Neural progenitor cell (in vitro differentiated cells): ENCODE measurements around the gene ANXA10. TPM values are rescaled to one million over a fixed set of nuclear protein-coding genes. Genes with fewer than 3 reads are reported as not detected.

Source experiments
- DNase-seq: peaks from one replicate; pipeline ENCODE4 v3.0.0-alpha.2; 2016; ENCODE audit warnings: low spot score
- H2AFZ ChIP-seq: fragments of 200-600 bp; sonication (generic); replicated peaks from 2 replicates; pipeline ENCODE4 v1.6.1; 2016; ENCODE audit warnings: antibody characterized with exemption
- H3F3A ChIP-seq: fragments of 200-600 bp; sonication (generic); 2 replicates; pipeline ENCODE4 v1.6.1; 2016; ENCODE audit warnings: antibody characterized with exemption, low read depth
- H3K27ac ChIP-seq: fragments of 200-600 bp; sonication (generic); 2 replicates; pipeline ENCODE4 v1.5.1; 2016; ENCODE audit warnings: mild to moderate bottlenecking
- H3K27me3 ChIP-seq: fragments of 200-600 bp; sonication (generic); 2 replicates; pipeline ENCODE4 v1.6.1; 2016; ENCODE audit warnings: mild to moderate bottlenecking, moderate library complexity
- H3K36me3 ChIP-seq: fragments of 200-600 bp; sonication (generic); 2 replicates; pipeline ENCODE4 v1.5.1; 2016
- H3K4me1 ChIP-seq: fragments of 200-600 bp; sonication (generic); 2 replicates; pipeline ENCODE4 v1.6.1; 2016; ENCODE audit warnings: mixed run types
- H3K4me2 ChIP-seq: fragments of 200-600 bp; sonication (generic); 2 replicates; pipeline ENCODE4 v1.6.1; 2016
- H3K4me3 ChIP-seq: fragments of 200-600 bp; sonication (generic); 2 replicates; pipeline ENCODE4 v1.5.1; 2016
- H3K79me2 ChIP-seq: fragments of 200-600 bp; sonication (generic); 2 replicates; pipeline ENCODE4 v1.6.1; 2016; ENCODE audit warnings: low read depth
- H3K9ac ChIP-seq: fragments of 200-600 bp; sonication (generic); 2 replicates; pipeline ENCODE4 v1.6.1; 2016
- H3K9me3 ChIP-seq: fragments of 200-600 bp; sonication (generic); 2 replicates; pipeline ENCODE4 v1.5.1; 2016; ENCODE audit warnings: low read depth
- H4K20me1 ChIP-seq: fragments of 200-600 bp; sonication (generic); 2 replicates; pipeline ENCODE4 v1.6.1; 2016; ENCODE audit warnings: low read depth
- H3K27ac Mint-ChIP-seq: 3 replicates; pipeline ENCODE4 v1.8.0; 2021; ENCODE audit warnings: mixed read lengths
- H3K27me3 Mint-ChIP-seq: 2 replicates; pipeline ENCODE4 v1.8.0; 2022; ENCODE audit warnings: low read depth, mild to moderate bottlenecking, inconsistent platforms, moderate library complexity, mixed read lengths; ENCODE audit not compliant: insufficient read depth
- H3K36me3 Mint-ChIP-seq: 3 replicates; pipeline ENCODE4 v1.8.0; 2021; ENCODE audit warnings: mixed read lengths
- H3K4me1 Mint-ChIP-seq: 3 replicates; pipeline ENCODE4 v1.8.0; 2021; ENCODE audit warnings: mixed read lengths
- H3K4me3 Mint-ChIP-seq: 3 replicates; pipeline ENCODE4 v1.8.0; 2021; ENCODE audit warnings: mild to moderate bottlenecking, moderate library complexity, mixed read lengths
- H3K9me3 Mint-ChIP-seq: 3 replicates; pipeline ENCODE4 v1.8.0; 2020; ENCODE audit warnings: mixed read lengths
- EZH2 ChIP-seq: fragments of 200-600 bp; sonication (generic); IDR thresholded peaks from 2 replicates; pipeline ENCODE4 v1.6.1; 2017; ENCODE audit warnings: antibody characterized with exemption, mild to moderate bottlenecking, moderate library complexity
- EZH2phosphoT487 ChIP-seq: fragments of 200-600 bp; sonication (generic); IDR thresholded peaks from 2 replicates; pipeline ENCODE4 v1.6.1; 2017; ENCODE audit warnings: antibody characterized with exemption
- total RNA-seq: library from RNA; depleted of rRNA; stranded (reverse); fragments of >200 nt; gene quantifications from 2 replicates; pipeline ENCODE4 v1.2.3, GENCODE V29; 2015; ENCODE audit warnings: low replicate concordance
- TF ChIP-seq, protein P1 (sequence below): fragments of 200-600 bp; sonication (generic); IDR thresholded peaks from 2 replicates; pipeline ENCODE4 v1.5.1; 2017; ENCODE audit warnings: antibody characterized with exemption, mild to moderate bottlenecking

The ANXA10 gene
- total RNA-seq, 1 donor from 2014 or later = not detected

DNA sequence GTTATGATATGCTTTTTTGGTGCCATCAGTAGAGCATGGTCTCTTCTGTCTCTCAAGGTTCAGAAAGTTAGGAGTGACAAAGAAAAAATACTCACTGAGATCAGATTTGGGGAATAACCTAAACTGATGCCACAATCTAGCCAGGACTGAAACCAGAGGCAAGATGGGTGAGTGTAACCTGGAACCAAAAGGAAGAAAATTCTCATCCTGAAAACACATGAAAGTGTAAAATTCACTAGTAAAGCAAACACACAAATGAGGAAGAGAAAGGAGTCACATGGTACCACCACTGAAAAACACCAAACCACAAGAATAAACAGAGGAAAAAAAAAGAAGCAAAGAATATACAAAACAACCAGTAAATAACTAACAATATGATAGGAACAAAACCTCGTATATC lies 96.4 kb downstream of the ANXA10 start:
- no peaks in the 10 kb centered on the region for H3K79me2 ChIP-seq
- DNase-seq = no peak
- no peak overlapping the region for H3K27ac ChIP-seq
- no peak overlapping the region for H3K4me3 ChIP-seq
- H3K9me3 ChIP-seq = no peaks in the 10 kb centered on the region
- H3K4me1 ChIP-seq = no peaks in the 10 kb centered on the region
- TF ChIP-seq EZH2 (no peak), EZH2phosphoT487 (no peak)
- TF ChIP-seq, protein P1, sequence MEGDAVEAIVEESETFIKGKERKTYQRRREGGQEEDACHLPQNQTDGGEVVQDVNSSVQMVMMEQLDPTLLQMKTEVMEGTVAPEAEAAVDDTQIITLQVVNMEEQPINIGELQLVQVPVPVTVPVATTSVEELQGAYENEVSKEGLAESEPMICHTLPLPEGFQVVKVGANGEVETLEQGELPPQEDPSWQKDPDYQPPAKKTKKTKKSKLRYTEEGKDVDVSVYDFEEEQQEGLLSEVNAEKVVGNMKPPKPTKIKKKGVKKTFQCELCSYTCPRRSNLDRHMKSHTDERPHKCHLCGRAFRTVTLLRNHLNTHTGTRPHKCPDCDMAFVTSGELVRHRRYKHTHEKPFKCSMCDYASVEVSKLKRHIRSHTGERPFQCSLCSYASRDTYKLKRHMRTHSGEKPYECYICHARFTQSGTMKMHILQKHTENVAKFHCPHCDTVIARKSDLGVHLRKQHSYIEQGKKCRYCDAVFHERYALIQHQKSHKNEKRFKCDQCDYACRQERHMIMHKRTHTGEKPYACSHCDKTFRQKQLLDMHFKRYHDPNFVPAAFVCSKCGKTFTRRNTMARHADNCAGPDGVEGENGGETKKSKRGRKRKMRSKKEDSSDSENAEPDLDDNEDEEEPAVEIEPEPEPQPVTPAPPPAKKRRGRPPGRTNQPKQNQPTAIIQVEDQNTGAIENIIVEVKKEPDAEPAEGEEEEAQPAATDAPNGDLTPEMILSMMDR = no peak
- Mint-ChIP-seq H3K36me3 (no peaks in the 10 kb centered on the region), H3K9me3 (no peaks in the 10 kb centered on the region), H3K27ac (no peak overlapping the region), H3K27me3 (no peaks in the 10 kb centered on the region), H3K4me1 (no peaks in the 10 kb centered on the region), H3K4me3 (no peak overlapping the region)
- no peaks in the 10 kb centered on the region for H4K20me1 ChIP-seq
- no peak overlapping the region for H2AFZ ChIP-seq
- no peaks in the 10 kb centered on the region for H3K36me3 ChIP-seq
- H3K9ac ChIP-seq = no peak overlapping the region
- H3K27me3 ChIP-seq = no peaks in the 10 kb centered on the region
- no peaks in the 10 kb centered on the region for H3F3A ChIP-seq
- H3K4me2 ChIP-seq = no peak overlapping the region

GRCh38 chr4:168197926-168198325 lies 105.6 kb downstream of the ANXA10 start:
- Histone ChIP-seq H3K9ac (no peak overlapping the region), H4K20me1 (no peaks in the 10 kb centered on the region), H3K79me2 (no peaks in the 10 kb centered on the region), H3K4me1 (no peaks in the 10 kb centered on the region), H3K27ac (no peak overlapping the region), H2AFZ (no peak overlapping the region), H3K4me3 (no peak overlapping the region), H3K9me3 (no peaks in the 10 kb centered on the region), H3K36me3 (no peaks in the 10 kb centered on the region), H3K27me3 (no peaks in the 10 kb centered on the region), H3F3A (no peaks in the 10 kb centered on the region), H3K4me2 (no peak overlapping the region)
- H3K36me3 Mint-ChIP-seq = no peaks in the 10 kb centered on the region
- TF ChIP-seq EZH2phosphoT487 (no peak), EZH2 (no peak)
- TF ChIP-seq, protein P1 = no peak
- no peaks in the 10 kb centered on the region for H3K4me1 Mint-ChIP-seq
- no peak for DNase-seq
- H3K4me3 Mint-ChIP-seq = no peak overlapping the region
- H3K27ac Mint-ChIP-seq = no peak overlapping the region
- peaks cover 14% of the 10 kb centered on the region for H3K9me3 Mint-ChIP-seq
- peaks cover 4% of the 10 kb centered on the region for H3K27me3 Mint-ChIP-seq

DNA sequence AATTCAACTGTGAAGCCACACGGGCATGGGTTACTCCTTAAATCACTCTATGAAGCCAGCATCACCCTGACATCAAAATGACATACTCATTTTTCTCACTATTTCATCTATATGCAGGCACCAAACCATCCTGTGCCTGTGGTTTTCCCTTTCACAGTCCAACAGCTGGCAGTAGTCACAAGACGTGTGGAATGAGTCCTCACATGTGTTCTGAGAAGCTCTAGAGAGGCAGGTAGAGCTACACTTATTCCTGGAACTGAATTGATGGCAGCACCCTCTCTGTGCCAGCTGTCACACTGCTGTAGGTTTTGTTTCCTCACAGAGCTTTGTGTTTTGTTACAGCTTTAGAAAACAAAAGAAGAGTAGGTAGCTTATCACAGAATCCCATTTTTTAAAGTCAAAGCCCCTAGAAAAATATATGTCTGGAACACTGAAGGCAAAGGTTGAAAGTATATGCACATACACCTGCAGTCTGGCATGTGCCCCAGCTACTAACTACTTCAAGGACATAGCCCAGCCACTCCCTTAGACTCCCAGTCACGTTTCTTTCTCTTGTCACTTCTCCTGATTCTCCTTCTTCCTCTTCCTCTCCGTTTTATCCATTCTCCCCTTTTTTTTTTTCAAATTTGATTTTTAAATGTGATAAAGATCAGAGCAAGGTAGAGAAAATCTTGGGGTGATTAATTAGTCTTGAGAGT lies 107.1 kb downstream of the ANXA10 start:
- peaks cover 4% of the 10 kb centered on the region for H3K27me3 Mint-ChIP-seq
- no peak overlapping the region for H3K4me3 Mint-ChIP-seq
- H3K27ac Mint-ChIP-seq = no peak overlapping the region
- H3K9me3 ChIP-seq = peaks cover 8% of the 10 kb centered on the region
- no peaks in the 10 kb centered on the region for H3K27me3 ChIP-seq
- no peak overlapping the region for H2AFZ ChIP-seq
- TF ChIP-seq EZH2phosphoT487 = no peak
- TF ChIP-seq, protein P1 = no peak
- TF ChIP-seq EZH2 = no peak
- H3K4me3 ChIP-seq = no peak overlapping the region
- no peak overlapping the region for H3K27ac ChIP-seq
- H3K4me1 ChIP-seq = no peaks in the 10 kb centered on the region
- no peaks in the 10 kb centered on the region for H4K20me1 ChIP-seq
- DNase-seq = no peak
- H3K4me2 ChIP-seq = no peak overlapping the region
- H3K79me2 ChIP-seq = no peaks in the 10 kb centered on the region
- H3K4me1 Mint-ChIP-seq = no peaks in the 10 kb centered on the region
- H3K9me3 Mint-ChIP-seq = peaks cover 25% of the 10 kb centered on the region
- H3F3A ChIP-seq = no peaks in the 10 kb centered on the region
- no peaks in the 10 kb centered on the region for H3K36me3 ChIP-seq
- no peak overlapping the region for H3K9ac ChIP-seq
- no peaks in the 10 kb centered on the region for H3K36me3 Mint-ChIP-seq
